Hindlimb muscle (tissue), 1 donor: ENCODE measurements around the gene TMEM138. TPM values are rescaled to one million over a fixed set of nuclear protein-coding genes. Genes with fewer than 3 reads are reported as not detected.
A peak's percentile ranks its signal among the peaks of the same experiment; 100 is the strongest.

Source experiments
- DNase-seq: peaks from one replicate; pipeline ENCODE4 v3.0.0-alpha.2; 2013
- polyA plus RNA-seq: library from polyadenylated mRNA; unstranded; fragments of 120-200 nt; gene quantifications from one replicate; pipeline ENCODE4 v1.2.1, GENCODE V29; 2013; ENCODE audit not compliant: insufficient read length

Gene TMEM138
- polyA plus RNA-seq, 1 donor = 17.8 TPM

DNA sequence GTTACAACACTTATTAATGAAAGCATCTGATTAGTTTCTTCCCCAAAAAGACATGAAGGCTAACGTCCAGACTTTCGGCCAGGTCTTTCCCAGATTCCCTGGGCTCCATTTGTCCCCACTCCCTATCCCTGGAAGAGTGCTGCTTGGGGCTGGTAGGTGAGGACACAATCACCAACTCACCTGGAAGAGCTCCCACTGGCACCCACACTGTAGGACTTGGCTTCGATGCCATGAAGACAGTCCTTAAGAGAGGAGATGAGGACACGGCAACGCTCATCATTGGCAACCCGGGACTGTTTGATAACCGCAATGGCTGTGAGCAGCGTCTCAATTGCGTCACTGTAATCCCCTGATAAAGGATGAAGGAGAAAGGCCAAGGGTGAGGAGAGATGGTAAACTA is 49.4 kb downstream of the TMEM138 start:
- no peak for DNase-seq

DNA sequence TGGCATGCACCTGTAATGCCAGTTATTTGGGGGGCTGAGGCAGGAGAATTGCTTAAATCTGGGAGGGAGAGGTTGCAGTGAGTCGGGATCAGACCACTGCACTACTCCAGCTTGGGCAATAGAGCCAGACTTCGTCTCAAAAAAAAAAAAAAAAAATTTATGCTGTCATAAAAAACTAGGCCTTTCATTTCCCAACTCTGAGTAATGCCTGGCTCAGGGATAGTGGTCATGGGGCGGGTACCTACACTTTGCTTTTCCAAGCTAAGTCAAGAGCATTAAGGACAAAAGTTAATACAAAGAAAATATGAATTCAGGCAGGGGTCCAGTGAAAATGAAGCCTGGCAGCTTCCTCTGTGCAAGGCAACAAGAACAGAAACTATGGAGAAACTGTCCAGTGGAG is 51.3 kb downstream of the TMEM138 start:
- no peak for DNase-seq

DNA sequence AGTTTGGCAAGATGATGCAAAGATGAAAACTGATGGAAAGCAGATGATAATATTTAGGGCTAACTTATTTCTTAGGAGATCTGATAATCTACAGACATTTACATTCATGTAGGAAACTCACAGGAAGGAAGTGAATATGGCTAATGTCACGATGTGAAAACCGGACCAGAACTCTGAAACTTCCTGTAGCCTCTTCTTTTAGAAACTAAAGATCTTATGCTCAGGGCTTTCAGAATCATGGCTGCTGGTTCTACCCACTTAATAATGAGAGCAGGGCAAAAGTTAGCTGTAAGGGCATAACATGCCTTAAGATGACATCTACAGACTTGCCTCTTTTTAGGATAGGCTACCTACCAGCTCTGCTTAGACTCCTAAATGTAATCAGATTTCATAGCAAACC is 52.4 kb downstream of the TMEM138 start:
- no peak for DNase-seq

DNA sequence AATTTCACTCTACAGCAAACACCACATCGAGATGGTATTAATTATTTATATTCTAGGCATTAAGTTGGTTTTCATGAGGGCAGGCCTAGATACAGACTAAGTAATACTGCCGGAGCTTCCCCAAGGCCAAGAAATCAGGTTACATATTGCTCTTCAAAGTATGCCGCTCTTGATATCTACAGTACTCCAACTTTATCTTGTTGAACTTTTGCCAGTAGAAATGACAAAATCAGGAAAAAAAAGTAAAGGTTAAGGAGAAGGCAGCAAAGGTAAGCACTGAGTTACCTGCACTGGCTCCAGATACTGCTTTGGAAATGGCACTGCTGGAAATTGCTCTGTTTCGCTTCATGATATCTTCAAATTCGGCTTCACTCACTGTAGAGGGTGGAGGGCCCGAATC is 53.2 kb downstream of the TMEM138 start:
- DNase-seq = no peak

DNA sequence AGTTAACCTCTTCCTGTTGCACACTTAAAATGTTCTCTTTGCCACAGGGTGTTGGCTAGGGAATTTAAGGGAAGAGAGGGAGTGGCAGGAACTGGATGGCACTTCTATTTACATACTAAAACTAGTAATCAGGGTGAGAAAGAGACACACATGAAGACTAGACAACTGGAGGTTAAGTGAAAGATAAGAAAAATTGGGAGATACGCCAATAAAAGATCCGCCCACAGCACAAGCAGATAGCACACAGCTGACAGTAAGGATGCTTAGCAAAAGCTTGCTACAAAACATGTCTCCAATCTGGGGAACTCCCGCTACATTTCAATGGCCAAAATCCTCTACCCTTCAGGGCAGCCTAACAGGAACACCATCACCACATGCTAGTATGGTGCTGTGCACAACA is 54.8 kb downstream of the TMEM138 start:
- DNase-seq = no peak

DNA sequence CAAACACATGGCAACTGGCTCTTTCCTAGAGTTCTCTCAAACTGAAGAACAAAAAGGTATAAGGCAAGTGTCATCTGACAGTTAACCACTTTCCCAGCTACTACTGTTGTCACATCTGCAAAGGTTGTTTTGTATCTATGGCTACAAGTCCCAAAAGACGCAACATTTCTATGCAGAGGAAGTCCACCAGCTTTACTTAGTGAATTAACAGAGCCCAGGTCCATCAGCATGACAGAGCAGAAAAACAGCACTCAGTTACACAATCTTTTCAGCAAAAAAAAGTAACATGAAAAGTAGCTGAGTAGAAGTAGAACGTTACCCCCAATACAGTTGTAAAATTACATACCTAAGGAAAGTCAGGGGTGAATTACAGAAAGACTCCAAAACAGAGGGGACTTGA is 55.5 kb downstream of the TMEM138 start:
- peak; percentile 31 for DNase-seq

DNA sequence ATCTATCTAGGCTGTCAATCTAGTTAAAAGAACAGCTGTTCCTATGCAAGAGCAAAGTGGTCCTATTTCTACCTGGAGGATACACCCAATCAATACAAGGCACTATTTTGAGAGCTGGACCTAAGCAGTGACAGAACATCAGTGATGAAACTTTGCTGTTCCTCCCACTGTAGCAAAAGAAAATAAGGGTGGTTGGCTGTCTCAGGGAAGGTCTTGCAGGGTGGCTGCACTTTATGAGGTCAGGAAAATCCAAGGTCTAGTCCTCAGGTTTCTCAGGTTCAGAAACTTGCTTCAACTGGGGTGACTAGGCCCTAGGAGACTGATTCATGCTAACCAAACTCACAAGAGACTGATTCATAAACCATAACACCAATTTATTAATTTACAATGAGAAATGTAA is 56.0 kb downstream of the TMEM138 start:
- DNase-seq = no peak

Other genes starting within 250 kb of the TMEM138 start
- gene VPS37C, start 200.9 kb upstream of the TMEM138 start, polyA plus RNA-seq = 22.0 TPM
- gene PGA3, start 158.9 kb upstream of the TMEM138 start, polyA plus RNA-seq = not detected
- gene PGA4, start 140.0 kb upstream of the TMEM138 start, polyA plus RNA-seq = 0.44 TPM
- 1.1 TPM for gene PGA5, start 121.2 kb upstream of the TMEM138 start, polyA plus RNA-seq
- gene VWCE, start 67.1 kb upstream of the TMEM138 start, polyA plus RNA-seq = 4.9 TPM
- 190 TPM for gene DDB1, start 29.3 kb upstream of the TMEM138 start, polyA plus RNA-seq
- gene TKFC, start 29.1 kb upstream of the TMEM138 start, polyA plus RNA-seq = 20.7 TPM
- 16.9 TPM for gene CYB561A3, start 492 bp upstream of the TMEM138 start, polyA plus RNA-seq
- gene TMEM216, start 30.2 kb downstream of the TMEM138 start, polyA plus RNA-seq = 11.2 TPM
- gene CPSF7, start 67.6 kb downstream of the TMEM138 start, polyA plus RNA-seq = 78.3 TPM
- gene SDHAF2, start 67.8 kb downstream of the TMEM138 start, polyA plus RNA-seq = 29.9 TPM
- not detected for gene LRRC10B, start 146.4 kb downstream of the TMEM138 start, polyA plus RNA-seq
- gene SYT7, start 218.7 kb downstream of the TMEM138 start, polyA plus RNA-seq = 3.4 TPM